ENCODE measurements around the gene TRAF6.

DNA sequence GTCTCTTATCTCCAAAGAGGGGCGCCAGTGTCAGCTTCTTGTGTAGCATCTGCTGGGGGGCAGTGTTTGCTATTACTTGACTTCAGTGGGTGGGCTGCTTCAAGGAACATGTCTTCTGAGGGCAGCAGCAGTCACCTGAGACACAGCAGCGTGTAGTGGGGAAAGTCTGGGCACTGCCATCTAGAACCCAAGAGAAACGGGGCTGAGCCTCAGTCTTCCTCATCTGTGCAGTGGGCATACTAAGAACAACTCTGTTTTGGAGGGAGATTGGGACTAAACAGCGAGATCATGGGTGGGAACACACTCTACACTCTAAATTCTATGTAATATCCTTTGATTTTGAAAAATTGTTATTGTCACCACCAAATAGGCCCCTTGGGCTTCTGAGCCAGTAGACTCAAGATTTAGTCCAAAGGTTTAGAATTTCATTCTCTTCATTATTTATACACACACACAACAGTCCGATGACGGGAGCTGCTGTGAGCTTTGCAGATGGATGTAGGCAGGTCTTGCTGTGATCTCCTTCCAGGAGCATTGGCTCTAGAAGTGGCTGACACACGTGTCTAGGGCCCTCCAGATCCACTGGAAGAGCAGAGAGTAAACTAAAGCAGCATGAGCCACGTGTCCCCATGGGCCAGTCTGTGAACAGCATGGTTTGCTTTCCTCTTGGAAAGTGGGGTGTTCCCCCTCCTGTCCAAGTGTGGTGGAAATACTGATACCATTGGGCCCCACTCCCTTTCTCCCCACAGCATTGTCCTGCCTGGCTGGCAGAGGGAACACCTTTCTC is 51.8 kb downstream of the TRAF6 start:
- TF ChIP-seq, protein P1, sequence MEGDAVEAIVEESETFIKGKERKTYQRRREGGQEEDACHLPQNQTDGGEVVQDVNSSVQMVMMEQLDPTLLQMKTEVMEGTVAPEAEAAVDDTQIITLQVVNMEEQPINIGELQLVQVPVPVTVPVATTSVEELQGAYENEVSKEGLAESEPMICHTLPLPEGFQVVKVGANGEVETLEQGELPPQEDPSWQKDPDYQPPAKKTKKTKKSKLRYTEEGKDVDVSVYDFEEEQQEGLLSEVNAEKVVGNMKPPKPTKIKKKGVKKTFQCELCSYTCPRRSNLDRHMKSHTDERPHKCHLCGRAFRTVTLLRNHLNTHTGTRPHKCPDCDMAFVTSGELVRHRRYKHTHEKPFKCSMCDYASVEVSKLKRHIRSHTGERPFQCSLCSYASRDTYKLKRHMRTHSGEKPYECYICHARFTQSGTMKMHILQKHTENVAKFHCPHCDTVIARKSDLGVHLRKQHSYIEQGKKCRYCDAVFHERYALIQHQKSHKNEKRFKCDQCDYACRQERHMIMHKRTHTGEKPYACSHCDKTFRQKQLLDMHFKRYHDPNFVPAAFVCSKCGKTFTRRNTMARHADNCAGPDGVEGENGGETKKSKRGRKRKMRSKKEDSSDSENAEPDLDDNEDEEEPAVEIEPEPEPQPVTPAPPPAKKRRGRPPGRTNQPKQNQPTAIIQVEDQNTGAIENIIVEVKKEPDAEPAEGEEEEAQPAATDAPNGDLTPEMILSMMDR (conservative IDR thresholded peaks at IDR 0.05 in 1 of 2, IDR thresholded peaks at IDR 0.05 in 1 of 2; ENCODE audit: extremely low read depth in 1 of 2, insufficient read depth in 1 of 2, low read depth in 1 of 2, low read length in 2 of 2): no peak
- no peak for TF ChIP-seq EZH2 (IDR thresholded peaks at IDR 0.05; ENCODE audit: borderline replicate concordance, low read length)
